ENCODE measurements around the gene PAWR. TPM values are rescaled to one million over a fixed set of nuclear protein-coding genes. Genes with fewer than 3 reads are reported as not detected.

The PAWR gene
- total and polyA plus RNA-seq, 2 donors (not counting 3 experiments of a cell fraction or from before 2014, with no cell fraction given): 18.3 to 154 TPM

- H3K9me3 ChIP-seq (replicated peaks; ENCODE audit: control insufficient read depth, insufficient read depth, low read length): no peaks in the 10 kb centered on the region
- H3K79me2 ChIP-seq (ENCODE audit: control insufficient read depth, insufficient read depth, low read length): peaks cover 99% of the 10 kb centered on the region
Measured at GRCh38 chr12:79677672-79678071, 13.1 kb downstream of the PAWR start.

More at GRCh38 chr12:79677672-79678071, 13.1 kb downstream of the PAWR start:
- H3K4me3 ChIP-seq (replicated peaks in 1 of 3; ENCODE audit: insufficient read depth in 1 of 3, low read depth in 1 of 3, low read length in 3 of 3): no peak overlapping the region
- intact Hi-C loops (cut with micrococcal nuclease): loop anchor here (1.0 kb wide), 1 partner anchor 8 kb away; no protein-coding TSS in a partner anchor
- POLR2A ChIA-PET: no interaction called here
- H3K4me1 ChIP-seq (ENCODE audit: control insufficient read depth, extremely low read depth, insufficient read depth, low read length): peaks cover 15% of the 10 kb centered on the region
- H2AFZ ChIP-seq (ENCODE audit: low read depth, low read length): no peak overlapping the region
- H3K4me2 ChIP-seq (ENCODE audit: insufficient read depth, low read length): no peak overlapping the region
- no peaks in the 10 kb centered on the region for H3K36me3 ChIP-seq (ENCODE audit: control insufficient read depth in 2 of 2, extremely low read depth in 1 of 2, insufficient read depth in 2 of 2, low read length in 2 of 2)
- DNase-seq (ENCODE audit: low read depth, low spot score): no peak
- BruUV-seq (replicated peaks): no TSS peak
- H3K9me1 ChIP-seq (replicated peaks; ENCODE audit: control insufficient read depth, extremely low read depth, insufficient read depth, low read length): no peaks in the 10 kb centered on the region
- no peak overlapping the region for H3K27ac ChIP-seq (ENCODE audit: insufficient read depth, low read depth, low read length)
- FAIRE-seq: no peak
- no peak overlapping the region for H3K9ac ChIP-seq (replicated peaks; ENCODE audit: extremely low read depth, insufficient read depth, low read length)
- dilution Hi-C loops (cut with MboI; ENCODE audit: extremely low pct_ligation_motif_present, low sequenced_read_pairs): no loop called here
- no peaks in the 10 kb centered on the region for H3K27me3 ChIP-seq (ENCODE audit: control insufficient read depth in 2 of 2, insufficient read depth in 2 of 2, low read length in 2 of 2)
- TF ChIP-seq FOS (IDR thresholded peaks at IDR 0.05; ENCODE audit: borderline replicate concordance, insufficient read depth, low read length) (no peak), GATA2 (IDR thresholded peaks at IDR 0.05; ENCODE audit: insufficient read depth, insufficient read length, low read depth, low read length) (no peak), EZH2 (IDR thresholded peaks at IDR 0.05; ENCODE audit: borderline replicate concordance, low read depth, low read length, severe bottlenecking) (no peak), MYC (IDR thresholded peaks at IDR 0.05; ENCODE audit: low read depth, low read length) (no peak), JUN (IDR thresholded peaks at IDR 0.05; ENCODE audit: borderline replicate concordance, insufficient read depth, insufficient read length, low read depth) (no peak), POLR2A (IDR thresholded peaks at IDR 0.05; ENCODE audit: low read depth, low read length) (no peak), MAX (IDR thresholded peaks at IDR 0.05; ENCODE audit: insufficient read depth, insufficient read length) (no peak), POLR2AphosphoS5 (IDR thresholded peaks at IDR 0.05; ENCODE audit: insufficient read depth, low read depth, low read length) (no peak)
- TF ChIP-seq, protein P1, sequence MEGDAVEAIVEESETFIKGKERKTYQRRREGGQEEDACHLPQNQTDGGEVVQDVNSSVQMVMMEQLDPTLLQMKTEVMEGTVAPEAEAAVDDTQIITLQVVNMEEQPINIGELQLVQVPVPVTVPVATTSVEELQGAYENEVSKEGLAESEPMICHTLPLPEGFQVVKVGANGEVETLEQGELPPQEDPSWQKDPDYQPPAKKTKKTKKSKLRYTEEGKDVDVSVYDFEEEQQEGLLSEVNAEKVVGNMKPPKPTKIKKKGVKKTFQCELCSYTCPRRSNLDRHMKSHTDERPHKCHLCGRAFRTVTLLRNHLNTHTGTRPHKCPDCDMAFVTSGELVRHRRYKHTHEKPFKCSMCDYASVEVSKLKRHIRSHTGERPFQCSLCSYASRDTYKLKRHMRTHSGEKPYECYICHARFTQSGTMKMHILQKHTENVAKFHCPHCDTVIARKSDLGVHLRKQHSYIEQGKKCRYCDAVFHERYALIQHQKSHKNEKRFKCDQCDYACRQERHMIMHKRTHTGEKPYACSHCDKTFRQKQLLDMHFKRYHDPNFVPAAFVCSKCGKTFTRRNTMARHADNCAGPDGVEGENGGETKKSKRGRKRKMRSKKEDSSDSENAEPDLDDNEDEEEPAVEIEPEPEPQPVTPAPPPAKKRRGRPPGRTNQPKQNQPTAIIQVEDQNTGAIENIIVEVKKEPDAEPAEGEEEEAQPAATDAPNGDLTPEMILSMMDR (IDR thresholded peaks at IDR 0.05; ENCODE audit: extremely low read depth in 1 of 2, insufficient read depth in 1 of 2, low read depth in 1 of 2, low read length in 2 of 2): no peak
- CTCF ChIA-PET: interaction anchor here (1.0 kb wide), 1 partner anchor 9 kb away, joined by 3 read pairs; no protein-coding TSS in a partner anchor
- peaks cover 16% of the 10 kb centered on the region for H4K20me1 ChIP-seq (replicated peaks; ENCODE audit: control insufficient read depth, extremely low read depth, insufficient read depth, low read length)

All from endothelial cell of umbilical vein (primary cell).